AG10803 (cell line): ENCODE results near the gene ZC3H7B.
"Not testable (repeated sequence)": the region's sequence is repeated elsewhere in the genome, so short reads cannot be mapped to it uniquely, and the experiment has no call there.

Source experiments
- DNase-seq: peaks from one replicate; pipeline ENCODE4 v3.0.0; 2010; ENCODE audit warnings: low read depth
- H3K4me3 ChIP-seq: 2 replicates; pipeline ENCODE4 v1.5.1; 2011; ENCODE audit warnings: mild to moderate bottlenecking, low read length, control low read depth
- CTCF ChIP-seq: conservative IDR thresholded peaks from 2 replicates; pipeline ENCODE4 v1.5.1; 2011; ENCODE audit warnings: mild to moderate bottlenecking, low read length, control low read depth, inconsistent platforms

ZC3H7B gene

GRCh38 chr22:41394012-41394356, 92.7 kb downstream of the ZC3H7B start:
- DNase-seq = no peak
- H3K4me3 ChIP-seq = no peak overlapping the region
- TF ChIP-seq CTCF = no peak

- no peak for TF ChIP-seq CTCF
- no peak for DNase-seq
- H3K4me3 ChIP-seq = no peak overlapping the region
Measured at GRCh38 chr22:41395531-41396240, 94.4 kb downstream of the ZC3H7B start.

GRCh38 chr22:41397143-41397811, 96.0 kb downstream of the ZC3H7B start:
- no peak overlapping the region for H3K4me3 ChIP-seq
- TF ChIP-seq CTCF = no peak
- DNase-seq = no peak

- TF ChIP-seq CTCF = no peak
- no peak overlapping the region for H3K4me3 ChIP-seq
- DNase-seq = no peak
Measured at GRCh38 chr22:41398921-41399320, 97.6 kb downstream of the ZC3H7B start.

- H3K4me3 ChIP-seq = peak overlapping the region; percentile 12; the same call in 1 of the 2 replicates
- no peak for TF ChIP-seq CTCF
- peak; percentile 93 for DNase-seq
Measured at GRCh38 chr22:41401781-41402648, 100.7 kb downstream of the ZC3H7B start.

GRCh38 chr22:41402851-41403250, 101.5 kb downstream of the ZC3H7B start:
- H3K4me3 ChIP-seq, DNase-seq: not testable (repeated sequence)

GRCh38 chr22:41403532-41404318, 102.4 kb downstream of the ZC3H7B start:
- peak; percentile 81 for DNase-seq
- no peak overlapping the region for H3K4me3 ChIP-seq
- peak; percentile 97 for TF ChIP-seq CTCF
